Tongue (tissue), 2 donors: ENCODE data around the gene CRABP1. TPM values are rescaled to one million over a fixed set of nuclear protein-coding genes. Genes with fewer than 3 reads are reported as not detected.
A peak's percentile ranks its signal among the peaks of the same experiment; 100 is the strongest.

Experiments
- DNase-seq: peaks from one replicate; pipeline ENCODE4 v3.0.0-alpha.2; 2015
- total RNA-seq: library from RNA; depleted of rRNA; stranded (reverse); fragments of >200 nt; gene quantifications from one replicate; pipeline ENCODE4 v1.2.3, GENCODE V29; 2014

Gene CRABP1
- total RNA-seq, 1 donor from 2014 or later, result 21.6 TPM

- DNase-seq, result no peak
Observed at GRCh38 chr15:78317145-78317836, 22.9 kb upstream of the CRABP1 start.

- DNase-seq, result no peak
Observed at GRCh38 chr15:78319588-78319987, 20.6 kb upstream of the CRABP1 start.

- DNase-seq, result no peak
Observed at GRCh38 chr15:78320183-78320582, 20.0 kb upstream of the CRABP1 start.

- no peak for DNase-seq
Observed at GRCh38 chr15:78321041-78321570, 19.0 kb upstream of the CRABP1 start.

GRCh38 chr15:78321786-78322185, 18.4 kb upstream of the CRABP1 start:
- DNase-seq, result no peak

GRCh38 chr15:78322243-78322642, 17.9 kb upstream of the CRABP1 start:
- peak; percentile 48 for DNase-seq

- DNase-seq, result no peak
Observed at GRCh38 chr15:78322724-78323521, 17.2 kb upstream of the CRABP1 start.

GRCh38 chr15:78323693-78324092, 16.5 kb upstream of the CRABP1 start:
- no peak for DNase-seq

GRCh38 chr15:78324144-78324543, 16.0 kb upstream of the CRABP1 start:
- no peak for DNase-seq

GRCh38 chr15:78325092-78325843, 14.9 kb upstream of the CRABP1 start:
- DNase-seq, result peak; percentile 46

GRCh38 chr15:78327466-78327865, 12.7 kb upstream of the CRABP1 start:
- DNase-seq, result no peak

GRCh38 chr15:78329625-78330024, 10.5 kb upstream of the CRABP1 start:
- no peak for DNase-seq

GRCh38 chr15:78334845-78335244, 5.3 kb upstream of the CRABP1 start:
- no peak for DNase-seq

- DNase-seq, result no peak
Observed at GRCh38 chr15:78335985-78336384, 4.2 kb upstream of the CRABP1 start.

GRCh38 chr15:78338781-78339180, 1.4 kb upstream of the CRABP1 start:
- no peak for DNase-seq

- no peak for DNase-seq
Observed at GRCh38 chr15:78339559-78339958, 594 bp upstream of the CRABP1 start.

- peak; percentile 19 for DNase-seq
Observed at GRCh38 chr15:78341057-78341987, 1.2 kb downstream of the CRABP1 start.

- peak; percentile 38 for DNase-seq
Observed at GRCh38 chr15:78342021-78342420, 1.9 kb downstream of the CRABP1 start.

GRCh38 chr15:78343276-78344060, 3.3 kb downstream of the CRABP1 start:
- DNase-seq, result no peak

GRCh38 chr15:78345396-78346125, 5.4 kb downstream of the CRABP1 start:
- no peak for DNase-seq
